GM21526 (cell line): ENCODE results near the gene IPMK.

Source experiments
- ATAC-seq: cut with Tn5 transposase; IDR thresholded peaks from one replicate; pipeline ENCODE4 v1.9.1; 2021; ENCODE audit warnings: moderate library complexity; ENCODE audit not compliant: unreplicated experiment, low FRiP score

The IPMK gene

GRCh38 chr10:58267713-58268453, at the start of gene IPMK:
TSS of gene IPMK (minus strand) at chr10:58267894. CDS start at chr10:58267611, 283 bp downstream.
- peak; percentile 62 for ATAC-seq

GRCh38 chr10:58316874-58317273, 49.2 kb upstream of the IPMK start:
- ATAC-seq: no peak

GRCh38 chr10:58311026-58311425, 43.3 kb upstream of the IPMK start:
- ATAC-seq: no peak

DNA sequence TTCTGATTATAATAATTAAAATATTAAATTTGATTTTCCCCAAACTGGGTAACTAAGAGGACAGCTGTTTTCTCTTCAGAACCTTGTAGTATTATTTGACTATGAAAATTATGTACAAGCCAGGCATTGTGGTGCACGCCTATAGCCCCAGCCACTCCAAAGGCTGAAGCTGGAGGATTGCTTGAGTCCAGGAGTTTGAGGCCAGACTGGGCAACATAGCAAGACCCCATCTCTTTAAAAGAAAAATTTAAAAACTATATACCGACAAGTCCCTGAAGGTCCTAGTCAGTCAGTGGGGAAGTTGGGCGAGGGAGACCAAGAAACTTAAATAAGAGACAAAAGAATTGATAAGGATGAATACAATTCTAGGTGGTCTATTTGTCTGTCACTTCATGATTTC, 40.0 kb upstream of the IPMK start:
- no peak for ATAC-seq

GRCh38 chr10:58305821-58306220, 38.1 kb upstream of the IPMK start:
- ATAC-seq: no peak

- no peak for ATAC-seq
Observed at GRCh38 chr10:58304099-58304633, 36.5 kb upstream of the IPMK start.

DNA sequence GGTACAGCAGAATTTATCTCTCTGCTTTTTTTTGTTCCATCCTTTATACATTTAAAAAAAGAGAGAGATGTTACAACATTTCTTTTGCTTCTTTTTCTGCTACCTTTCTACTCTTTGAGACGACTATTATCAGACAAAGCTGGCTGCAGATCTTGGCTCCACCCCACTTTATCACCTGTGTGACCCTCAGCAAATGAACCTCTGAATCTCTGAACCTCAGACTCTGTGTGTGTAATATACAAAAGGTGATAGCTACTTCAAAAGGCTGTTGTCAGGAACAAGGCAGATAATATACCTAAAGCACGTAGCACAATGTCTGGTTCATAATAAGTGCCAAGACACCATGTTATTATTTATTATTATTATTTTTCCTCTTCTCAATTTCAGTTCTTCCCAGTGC, 34.6 kb upstream of the IPMK start:
- no peak for ATAC-seq

DNA sequence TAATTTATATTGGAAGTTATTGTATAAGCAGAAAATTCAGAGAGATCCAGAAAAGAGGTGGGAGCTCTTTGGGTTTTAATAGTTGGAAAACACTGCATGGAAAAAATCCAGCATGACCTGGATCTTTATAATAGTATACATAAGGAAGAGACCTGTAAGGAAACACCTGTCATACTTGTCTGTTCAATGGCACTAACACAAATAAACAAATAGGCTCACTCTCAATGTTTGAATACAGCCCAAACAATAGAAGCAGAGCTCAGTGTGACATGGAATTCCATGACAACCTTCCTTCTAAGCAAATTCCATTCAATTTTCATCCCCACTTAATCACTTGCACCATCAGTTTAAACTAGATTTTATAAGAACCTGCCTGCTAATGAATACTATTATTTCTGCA, 33.0 kb upstream of the IPMK start:
- no peak for ATAC-seq

DNA sequence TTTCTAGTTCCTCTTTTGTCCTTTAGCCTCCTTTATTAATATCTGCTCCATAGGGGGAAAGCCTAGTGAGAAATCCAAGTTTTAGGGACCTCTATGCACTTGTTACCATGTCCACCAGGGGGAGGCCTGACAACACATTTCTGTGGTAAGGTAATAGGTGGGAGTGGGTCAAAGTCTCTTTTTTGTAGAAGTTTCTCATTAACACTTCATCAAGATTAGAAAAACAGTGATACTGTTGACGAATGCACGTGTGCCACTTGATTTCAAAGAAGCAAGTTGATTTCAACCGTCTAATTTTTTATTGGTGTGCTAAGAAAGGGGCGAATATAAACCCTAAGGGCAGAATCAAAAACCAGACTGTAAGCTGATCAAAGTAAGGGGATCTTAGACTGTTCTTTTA, 31.9 kb upstream of the IPMK start:
- peak; percentile 89 for ATAC-seq

DNA sequence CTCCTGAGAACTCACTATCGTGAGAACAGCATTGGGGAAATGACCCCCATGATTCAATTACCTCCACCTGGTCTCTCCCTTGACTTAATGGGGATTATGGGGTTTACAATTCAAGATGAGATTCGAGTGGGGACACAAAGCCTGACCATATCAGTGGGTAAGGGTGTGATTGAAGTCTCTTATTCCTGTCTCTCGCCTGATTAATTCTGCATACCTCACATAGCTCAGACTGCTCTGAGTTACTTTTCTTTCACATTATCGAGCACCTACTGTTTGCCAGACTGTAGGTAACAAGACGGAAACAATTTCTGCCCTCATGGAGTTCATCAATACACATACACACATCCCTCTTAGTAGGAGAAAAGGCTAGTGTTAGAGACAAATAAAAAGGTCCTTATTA, 26.3 kb upstream of the IPMK start:
- no peak for ATAC-seq

DNA sequence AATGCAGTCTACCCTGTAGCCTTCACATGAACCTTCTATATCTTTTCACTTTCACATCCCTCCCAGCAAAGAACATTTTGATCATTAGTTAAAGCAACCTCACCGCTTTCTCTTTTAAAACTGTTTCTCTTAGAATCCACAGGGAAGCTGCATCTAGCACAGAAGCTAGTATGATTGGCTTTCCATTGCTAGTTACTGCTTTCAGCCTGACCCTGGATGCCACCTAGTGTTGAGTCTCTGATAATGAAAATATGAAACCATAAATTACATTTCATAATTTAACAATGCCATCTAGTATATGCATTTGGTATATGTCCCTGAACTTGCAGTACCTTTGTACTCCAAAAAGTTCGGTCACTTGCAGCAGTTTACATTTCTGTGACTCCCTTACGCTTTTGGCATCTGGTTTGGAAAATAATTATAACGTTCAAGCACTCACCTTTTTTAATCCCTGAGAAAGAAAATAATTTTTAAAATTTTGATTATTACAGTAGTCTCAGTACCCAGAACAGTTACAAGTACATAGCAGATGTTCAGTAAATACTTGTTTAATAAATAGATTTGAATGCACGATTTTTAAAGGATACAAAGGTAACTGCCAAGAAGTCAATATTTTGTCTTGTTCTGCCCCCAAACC, 24.0 kb upstream of the IPMK start:
- peak; percentile 84 for ATAC-seq

DNA sequence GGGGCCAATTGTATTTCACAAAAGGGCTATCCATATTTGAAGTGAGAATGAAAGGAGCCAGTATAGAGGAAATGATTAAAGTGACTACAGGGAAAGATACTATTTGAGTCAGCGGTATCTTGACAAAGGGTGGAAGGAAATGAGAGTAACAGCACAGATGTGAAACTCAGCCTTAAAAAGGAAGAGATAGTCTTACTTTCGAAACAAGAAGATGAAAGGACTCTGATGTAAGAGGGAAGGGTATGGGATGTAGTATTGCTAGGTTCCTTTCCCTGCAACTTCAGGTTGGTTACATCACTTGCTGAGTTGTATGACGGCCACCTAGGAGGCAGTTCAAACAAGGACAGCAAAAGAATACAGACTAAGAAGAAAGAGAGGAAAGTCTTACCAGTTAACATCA, 14.9 kb upstream of the IPMK start:
- peak; percentile 98 for ATAC-seq

DNA sequence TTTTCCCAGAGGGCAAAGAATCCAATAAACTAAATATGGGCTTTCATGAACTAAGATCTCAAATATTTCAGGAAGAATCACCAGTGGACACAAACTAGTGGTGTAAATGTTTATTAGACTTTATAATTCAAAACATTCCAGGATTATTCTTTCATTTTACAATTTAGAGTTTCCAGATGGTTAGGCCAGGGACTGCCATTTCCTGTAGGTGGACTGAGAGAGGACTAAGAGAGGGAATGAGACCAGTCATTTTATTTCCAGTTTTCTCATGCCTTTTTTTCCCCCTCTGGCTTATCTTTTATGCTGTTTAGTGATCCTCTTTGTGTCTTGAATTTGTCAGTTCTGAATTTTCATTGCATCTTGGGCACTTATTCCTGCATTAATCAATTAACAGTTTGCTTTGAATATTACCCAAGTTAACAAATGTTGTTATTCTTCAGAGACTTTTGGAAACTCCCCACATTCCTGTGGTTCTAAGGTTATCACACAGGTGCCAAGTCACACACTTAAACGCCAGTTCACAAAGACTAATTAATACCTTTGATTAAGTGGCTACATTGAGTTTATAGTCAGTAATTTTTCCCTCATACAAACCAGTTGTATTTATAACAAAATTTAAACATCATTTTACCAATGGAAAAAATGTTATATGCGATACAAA, 13.5 kb upstream of the IPMK start:
- ATAC-seq: no peak

DNA sequence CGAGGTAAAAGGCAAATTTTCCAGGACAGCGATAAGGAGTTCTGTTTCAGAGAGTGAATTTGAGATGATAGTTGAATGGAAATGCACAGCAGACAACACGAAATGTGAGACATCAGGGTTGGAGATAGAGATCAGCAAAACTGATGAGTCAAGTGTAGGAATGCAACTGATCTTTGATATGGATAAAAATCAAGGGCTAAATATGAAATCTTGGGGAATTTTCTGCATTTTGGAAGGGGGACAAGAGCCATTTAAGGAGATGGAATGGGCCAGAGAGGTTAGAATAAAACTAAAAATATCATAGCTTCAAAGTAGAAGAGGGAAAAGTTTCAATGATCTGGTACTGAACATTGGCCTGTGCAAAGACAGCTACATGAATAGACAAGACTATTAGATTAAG, 12.8 kb upstream of the IPMK start:
- ATAC-seq: no peak

DNA sequence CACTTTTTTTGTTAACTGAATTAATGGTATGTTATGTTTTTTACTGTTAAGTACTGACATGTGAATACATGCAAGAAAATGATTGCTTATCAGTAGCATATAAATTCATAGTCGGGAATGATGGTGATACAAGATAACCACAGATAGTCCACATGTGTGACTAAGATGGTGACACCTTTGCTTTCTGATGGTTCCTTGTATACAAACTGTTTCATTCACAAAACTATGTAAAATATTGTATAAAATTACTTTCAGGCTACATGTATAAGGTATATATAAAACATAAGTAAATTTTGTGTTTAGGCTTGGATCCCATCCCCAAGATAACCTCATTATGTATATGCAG, 11.2 kb upstream of the IPMK start:
- no peak for ATAC-seq

DNA sequence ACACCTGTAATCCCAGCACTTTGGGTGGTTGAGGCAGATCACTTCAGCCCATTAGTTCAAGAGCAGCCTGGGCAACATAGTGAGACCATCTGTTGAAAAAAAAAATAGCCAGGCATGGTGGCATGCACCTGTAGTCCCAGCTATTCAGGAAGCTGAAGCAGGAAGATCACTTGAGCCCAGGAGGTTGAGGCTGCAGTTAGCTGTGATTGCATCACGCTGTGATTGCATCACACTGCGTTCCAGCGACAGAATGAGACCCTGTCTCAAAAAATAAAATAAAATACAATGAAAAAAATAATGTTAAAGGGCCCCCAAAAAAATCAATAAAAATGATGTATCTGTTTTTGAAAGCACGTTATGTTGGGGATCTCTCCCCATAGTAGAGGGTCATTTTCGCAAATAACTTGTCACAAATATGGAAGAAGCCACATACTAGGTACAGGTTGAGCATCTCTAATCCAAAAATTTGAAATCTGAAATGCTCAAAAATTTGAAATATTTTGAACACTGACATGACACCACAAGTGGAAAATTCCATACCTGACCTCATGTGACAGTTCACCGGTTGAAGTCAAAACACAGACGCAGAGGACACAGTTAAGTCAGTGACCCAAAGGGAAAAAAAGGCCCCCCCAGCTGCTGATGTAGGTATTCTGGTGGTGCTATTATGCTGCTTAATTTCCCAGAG, 10.7 kb upstream of the IPMK start:
- no peak for ATAC-seq

- no peak for ATAC-seq
Observed at GRCh38 chr10:58275908-58276307, 8.2 kb upstream of the IPMK start.

- ATAC-seq: no peak
Observed at GRCh38 chr10:58275261-58275660, 7.6 kb upstream of the IPMK start.

DNA sequence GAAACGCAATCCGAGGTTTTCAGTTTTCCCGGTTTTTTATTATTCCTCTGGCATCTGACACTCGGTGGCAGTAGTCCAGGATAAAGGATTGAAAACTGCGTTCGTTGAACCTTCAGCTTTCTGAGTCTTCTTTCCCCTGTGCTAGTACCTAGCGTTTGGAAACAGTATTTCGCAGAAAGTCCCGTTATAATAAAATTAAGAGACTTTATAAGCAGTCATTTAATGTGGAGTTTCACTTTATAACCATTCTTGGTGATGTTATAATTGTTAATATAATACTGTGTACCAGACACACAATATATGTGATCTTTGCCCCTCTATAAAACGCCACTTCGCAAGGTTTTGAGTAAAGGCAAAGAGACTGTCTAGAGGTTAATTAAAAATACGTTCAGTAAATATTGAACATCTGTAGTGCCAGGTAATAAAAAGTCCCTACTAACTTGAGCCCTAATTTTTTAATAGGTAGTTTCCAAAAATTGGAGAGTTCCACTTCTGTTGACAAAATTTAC, 2.1 kb upstream of the IPMK start:
- ATAC-seq: no peak

DNA sequence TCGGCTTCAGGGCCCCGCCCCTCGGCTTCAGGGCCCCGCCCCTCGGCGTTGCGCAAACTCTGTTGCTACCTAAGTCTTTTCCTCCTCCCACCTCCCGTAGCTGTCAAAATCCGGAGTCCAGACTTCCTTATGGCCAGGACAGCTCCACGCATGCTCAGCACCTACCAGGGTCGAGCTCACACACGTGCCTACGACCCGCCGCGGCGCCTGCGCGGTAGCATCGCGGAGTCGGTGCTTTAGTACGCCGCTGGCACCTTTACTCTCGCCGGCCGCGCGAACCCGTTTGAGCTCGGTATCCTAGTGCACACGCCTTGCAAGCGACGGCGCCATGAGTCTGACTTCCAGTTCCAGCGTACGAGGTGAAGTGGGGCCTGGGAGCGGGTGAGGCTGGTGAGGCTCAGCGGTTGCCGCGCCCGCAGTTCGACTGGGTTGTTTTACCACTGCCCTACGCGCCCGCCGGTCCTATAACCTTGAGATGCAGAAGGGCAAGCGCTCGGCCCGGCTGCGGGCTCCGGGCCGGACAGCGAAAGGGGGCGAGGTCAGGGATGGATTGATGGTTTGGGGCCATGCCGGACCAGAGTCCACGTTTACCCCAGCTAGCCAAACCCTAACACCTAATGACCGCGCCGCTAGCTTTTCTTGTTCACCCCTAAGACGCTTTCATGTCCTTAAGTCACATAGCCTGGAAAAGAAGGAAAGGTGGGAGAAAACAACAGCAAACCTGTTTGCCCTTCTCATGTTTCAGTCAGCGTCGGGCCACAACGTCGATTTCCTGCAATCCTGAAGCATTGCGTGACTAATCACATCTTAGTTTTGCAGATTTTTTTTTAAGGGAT, 1.5 kb upstream of the IPMK start, which contains the start of gene CISD1:
Gene CISD1, plus strand, starts transcription at position 217 of the 836 bp plus-strand sequence. Its CDS starts 112 bp downstream, at position 329.
- peak; percentile 62 for ATAC-seq
